ENCODE measurements around the gene TMED6.

The TMED6 gene

GRCh38 chr16:69324013-69324531, 27.5 kb downstream of the TMED6 start:
- DNase-seq (ENCODE audit: low read depth in 2 of 2), result no peak

GRCh38 chr16:69323415-69323814, 28.2 kb downstream of the TMED6 start:
- DNase-seq (ENCODE audit: low read depth in 2 of 2), result no peak

- no peak for DNase-seq (ENCODE audit: low read depth in 2 of 2)
These were observed 29.2 kb downstream of the TMED6 start for GRCh38 chr16:69322343-69322742.

- no peak for DNase-seq (ENCODE audit: low read depth in 2 of 2)
These were observed 30.5 kb downstream of the TMED6 start for GRCh38 chr16:69321080-69321479.

GRCh38 chr16:69320740-69321073, 30.9 kb downstream of the TMED6 start:
- DNase-seq (ENCODE audit: low read depth in 2 of 2), result no peak

DNA sequence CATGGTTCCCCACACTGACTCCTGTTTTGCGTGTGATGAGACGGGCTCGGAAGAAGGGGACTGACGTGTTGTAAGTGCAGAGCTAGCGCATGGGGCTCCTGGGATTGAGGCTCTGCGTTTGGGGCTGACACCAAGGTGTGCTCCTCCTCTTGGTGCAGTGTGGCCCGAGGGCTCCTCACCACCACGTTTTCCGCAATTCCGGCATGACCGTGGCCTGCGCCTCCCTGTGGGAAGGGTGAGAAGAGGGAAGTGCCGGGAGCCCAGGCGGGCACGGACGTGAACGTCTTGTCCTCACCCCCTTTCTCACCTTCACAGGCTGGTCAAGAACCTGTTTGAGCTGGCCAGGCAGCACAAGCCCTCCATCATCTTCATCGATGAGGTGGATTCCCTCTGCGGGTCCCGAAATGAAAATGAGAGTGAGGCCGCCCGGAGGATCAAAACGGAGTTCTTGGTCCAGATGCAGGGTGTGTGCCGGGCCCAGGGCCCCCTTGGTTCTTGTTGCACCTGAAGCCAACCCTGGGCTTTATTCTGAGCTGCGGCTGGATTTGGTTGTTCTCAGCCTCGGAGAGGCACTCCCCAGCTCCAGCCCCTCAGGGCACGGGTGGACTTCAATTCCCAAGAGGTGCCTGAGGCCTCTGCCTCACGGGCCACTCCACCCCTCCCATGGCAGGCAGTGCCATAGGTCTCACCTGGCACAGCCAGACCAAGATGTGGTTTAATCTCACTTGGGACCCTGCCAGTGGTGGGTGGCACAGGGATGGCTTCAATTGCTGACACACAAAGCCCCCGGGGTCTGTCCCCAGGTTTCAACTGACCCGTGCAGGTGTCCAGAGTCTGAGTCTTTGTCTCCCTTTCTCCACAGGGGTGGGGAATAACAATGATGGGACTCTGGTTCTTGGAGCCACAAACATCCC, 31.5 kb downstream of the TMED6 start:
- DNase-seq (ENCODE audit: low read depth in 2 of 2), result no peak

GRCh38 chr16:69319381-69319780, 32.2 kb downstream of the TMED6 start:
- DNase-seq (ENCODE audit: low read depth in 2 of 2), result no peak

GRCh38 chr16:69318911-69319289, 32.7 kb downstream of the TMED6 start:
- no peak for DNase-seq (ENCODE audit: low read depth in 2 of 2)

DNA sequence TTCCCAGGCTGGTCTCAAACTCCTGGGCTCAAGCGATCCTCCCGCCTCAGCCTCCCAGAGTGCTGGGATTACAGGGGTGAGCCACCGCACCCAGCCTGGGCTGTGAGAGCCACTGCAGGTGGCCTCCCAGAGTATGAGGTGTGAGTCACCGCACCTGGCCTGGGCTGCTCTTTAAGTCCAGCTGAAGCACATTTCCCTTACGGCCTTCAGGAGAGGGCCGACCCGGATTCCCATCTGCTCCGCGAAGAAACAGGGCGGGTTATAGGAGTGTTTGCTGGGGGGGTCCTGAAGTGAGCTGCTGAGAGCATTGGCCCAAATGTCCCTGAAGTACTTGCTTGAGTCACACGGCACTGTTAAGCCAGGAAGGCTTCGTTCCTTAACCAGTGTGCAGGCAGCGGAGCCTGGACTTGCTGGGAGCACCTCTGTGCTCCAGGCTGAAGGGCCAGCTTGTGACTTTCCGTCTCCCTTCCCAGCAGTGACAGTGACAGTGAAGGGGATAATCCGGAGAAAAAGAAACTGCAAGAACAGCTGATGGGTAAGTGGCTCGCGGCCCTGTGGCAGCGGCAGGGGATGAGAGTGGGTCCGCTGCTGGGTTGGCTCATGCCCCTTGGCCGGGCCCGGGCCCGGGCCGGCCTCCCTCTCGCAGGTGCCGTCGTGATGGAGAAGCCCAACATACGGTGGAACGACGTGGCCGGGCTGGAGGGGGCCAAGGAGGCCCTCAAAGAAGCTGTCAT, 33.2 kb downstream of the TMED6 start:
- no peak for DNase-seq (ENCODE audit: low read depth in 2 of 2)

DNA sequence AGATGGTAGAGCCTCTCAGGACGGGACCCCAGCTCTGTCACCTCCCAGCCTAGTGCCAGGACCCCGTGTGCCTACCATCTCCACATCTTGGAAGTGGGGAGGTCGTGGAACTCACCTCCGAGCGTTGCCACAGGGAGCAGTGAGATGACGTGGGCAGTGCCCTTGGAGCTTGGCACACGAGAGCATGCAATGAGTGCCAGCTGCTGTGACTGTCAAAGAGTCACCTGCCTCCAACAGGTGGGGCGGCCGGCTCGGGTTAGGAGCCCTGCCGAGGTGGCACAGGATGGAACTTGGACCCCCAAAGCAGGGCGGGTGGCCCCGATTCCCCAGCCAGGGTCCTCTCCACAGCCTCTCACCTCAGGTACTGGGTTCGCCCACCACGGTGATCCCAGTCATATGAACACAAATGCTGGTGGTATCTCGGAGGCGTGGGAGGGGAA, 35.0 kb downstream of the TMED6 start:
- DNase-seq (ENCODE audit: low read depth in 2 of 2), result no peak

GRCh38 chr16:69315486-69316311, 35.9 kb downstream of the TMED6 start:
- no peak for DNase-seq (ENCODE audit: low read depth in 2 of 2)

DNA sequence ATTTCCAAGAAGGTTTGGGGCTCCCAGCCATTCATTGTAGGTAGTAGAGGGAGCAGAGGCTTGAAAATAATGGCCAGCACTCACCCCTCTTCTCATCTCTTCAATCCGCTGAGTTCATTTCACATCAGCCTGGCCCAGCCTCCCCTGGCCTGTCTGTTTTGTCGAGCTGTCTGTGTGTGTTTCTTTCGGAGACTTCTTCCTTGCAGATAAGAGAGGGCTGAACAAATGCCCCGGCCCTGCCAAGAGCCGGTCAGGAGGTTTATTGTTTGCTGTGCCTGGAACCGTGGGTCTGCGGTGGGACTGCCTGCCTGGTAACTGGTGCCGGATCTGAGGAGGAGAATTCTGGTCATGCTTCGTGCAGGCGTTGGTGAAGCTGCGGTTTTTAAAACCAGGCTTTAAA, 37.1 kb downstream of the TMED6 start:
- no peak for DNase-seq (ENCODE audit: low read depth in 2 of 2)

DNA sequence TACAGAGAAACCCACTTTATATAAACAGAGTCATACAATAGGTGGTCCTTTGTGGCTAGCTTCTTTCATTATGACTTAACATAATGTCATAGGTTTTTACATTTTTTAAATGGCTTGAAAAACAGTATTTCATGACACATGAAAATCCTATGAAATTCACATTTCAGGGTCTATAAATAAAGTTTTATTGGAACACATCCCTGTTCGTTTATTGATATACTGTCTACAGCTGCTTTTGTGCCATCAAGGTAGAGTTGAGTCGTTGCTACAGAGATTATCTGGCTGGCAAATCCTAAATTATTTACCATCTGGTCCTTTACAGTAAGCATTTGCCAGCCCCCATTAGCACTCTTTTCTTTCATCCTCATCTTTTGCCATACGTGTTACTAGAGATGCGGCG, 38.1 kb downstream of the TMED6 start:
- DNase-seq (ENCODE audit: low read depth in 2 of 2), result no peak

- no peak for DNase-seq (ENCODE audit: low read depth in 2 of 2)
These were observed 39.8 kb downstream of the TMED6 start for GRCh38 chr16:69311533-69312387.

DNA sequence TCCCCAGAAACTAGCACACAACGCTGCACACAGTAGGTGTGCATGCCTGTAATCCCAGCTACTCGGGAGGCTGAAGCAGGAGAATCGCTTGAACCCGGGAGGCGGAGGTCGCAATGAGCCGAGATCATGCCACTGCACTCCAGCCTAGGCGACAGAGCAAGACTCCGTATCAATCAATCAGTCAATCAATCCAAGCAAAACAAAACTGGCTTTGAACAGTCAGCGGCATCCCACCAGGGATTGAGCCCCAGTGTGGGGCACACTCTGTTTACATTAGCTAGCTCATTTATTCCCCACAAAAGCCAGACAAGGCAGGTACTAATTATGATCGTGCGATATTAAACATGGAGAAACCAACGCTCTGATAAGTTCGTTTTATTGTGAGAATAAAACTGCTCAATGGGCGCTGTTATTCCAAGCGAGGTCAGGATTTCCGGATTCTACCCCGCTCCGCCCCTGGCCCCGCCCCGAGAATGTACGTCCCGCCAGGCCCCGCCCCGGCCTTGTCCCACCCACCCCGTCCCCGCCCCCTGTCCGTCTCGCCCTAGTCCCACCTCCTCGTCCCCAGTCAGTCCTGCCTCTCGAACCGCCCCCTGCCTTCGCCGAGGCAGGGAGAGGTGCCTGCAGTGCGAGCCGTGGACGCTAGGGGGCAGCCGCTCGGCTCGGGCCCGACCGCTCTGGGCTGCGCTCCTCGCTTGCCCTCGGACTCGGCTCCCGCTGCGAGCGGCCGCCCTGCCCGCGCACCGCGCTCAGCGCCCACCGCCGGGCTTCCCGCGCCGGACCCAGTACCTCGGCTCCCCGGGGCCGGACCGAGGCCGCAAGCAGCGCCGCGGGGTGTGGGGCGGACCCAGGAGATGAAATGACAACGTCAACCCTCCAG, 40.7 kb downstream of the TMED6 start, which contains the start of gene VPS4A:
TSS of gene VPS4A (plus strand) at position 698 of the 880 bp plus-strand sequence. CDS start at position 860, 162 bp downstream.
- peak; percentile 96 for DNase-seq (ENCODE audit: low read depth in 2 of 2)

- DNase-seq (ENCODE audit: low read depth in 2 of 2), result no peak
These were observed 42.3 kb downstream of the TMED6 start for GRCh38 chr16:69309316-69309715.

- no peak for DNase-seq (ENCODE audit: low read depth in 2 of 2)
These were observed 43.7 kb downstream of the TMED6 start for GRCh38 chr16:69307856-69308255.

GRCh38 chr16:69307091-69307490, 44.5 kb downstream of the TMED6 start:
- DNase-seq (ENCODE audit: low read depth in 2 of 2), result no peak

DNA sequence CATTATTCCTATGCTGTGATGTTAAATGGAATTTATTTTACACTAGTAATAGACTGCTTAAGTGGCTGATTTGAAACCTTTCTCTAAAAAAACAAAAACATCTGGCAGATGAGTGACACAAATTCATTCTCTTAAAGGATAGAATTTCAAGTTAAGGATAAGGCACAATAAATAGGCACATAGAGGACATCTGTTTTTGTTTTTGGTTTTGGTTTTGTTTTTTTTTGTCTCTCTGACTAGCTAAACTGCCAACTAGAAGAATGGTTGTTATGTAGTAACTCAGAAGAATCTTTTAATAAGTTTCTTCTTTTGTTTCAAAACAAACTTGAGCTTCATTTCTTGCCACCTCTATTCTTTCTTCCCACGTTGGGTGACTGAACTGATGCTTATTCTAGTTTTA, 45.6 kb downstream of the TMED6 start:
- no peak for DNase-seq (ENCODE audit: low read depth in 2 of 2)

- DNase-seq (ENCODE audit: low read depth in 2 of 2), result no peak
These were observed 49.3 kb downstream of the TMED6 start for GRCh38 chr16:69302301-69302700.
